Ammon's horn (tissue), 1 donor: Measurements from ENCODE around the gene RILP.

ENCODE experiments used
- DNase-seq: peaks from one replicate; pipeline ENCODE4 v3.0.0-alpha.2; 2016; ENCODE audit warnings: low spot score

RILP gene

DNA sequence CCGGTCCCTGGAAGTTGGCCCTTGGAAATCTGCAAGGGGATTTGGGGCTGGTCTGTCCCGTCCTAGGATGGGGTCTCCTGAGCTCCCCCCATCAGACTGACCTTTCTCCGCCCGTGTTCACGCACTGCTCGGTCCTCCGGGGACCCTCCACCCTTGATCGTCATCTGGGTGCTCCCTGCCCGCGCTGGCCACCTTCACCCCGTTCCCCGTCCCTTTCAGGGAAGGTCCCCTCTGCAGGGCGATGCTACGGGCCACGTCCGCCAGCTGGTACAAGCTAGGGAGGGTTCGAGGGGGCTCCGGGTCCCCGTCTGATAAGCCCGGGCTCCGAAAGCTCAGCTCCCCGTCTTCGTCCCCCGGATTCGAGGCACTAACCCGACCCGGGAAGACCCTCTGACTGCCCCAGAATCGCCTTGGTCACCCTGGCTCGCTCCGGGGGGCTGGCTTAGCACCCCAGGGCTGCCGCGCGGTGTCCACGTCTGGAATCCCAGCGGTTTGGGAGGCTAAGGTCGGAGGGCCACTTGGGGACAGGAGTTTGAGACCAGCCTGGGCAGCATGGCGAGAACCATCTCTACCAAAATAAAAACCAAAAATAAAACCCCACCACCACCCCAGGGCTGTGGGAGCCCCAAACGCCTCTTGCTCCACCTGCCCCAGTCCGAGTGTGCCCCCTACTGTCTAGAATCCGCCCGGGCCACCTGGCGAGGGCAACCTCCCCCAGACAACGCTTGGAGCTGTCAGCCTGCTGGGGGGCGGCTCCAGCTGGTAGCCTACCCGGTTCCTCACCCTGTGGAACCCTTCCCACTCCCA, 20.0 kb downstream of the RILP start:
- DNase-seq = no peak

DNA sequence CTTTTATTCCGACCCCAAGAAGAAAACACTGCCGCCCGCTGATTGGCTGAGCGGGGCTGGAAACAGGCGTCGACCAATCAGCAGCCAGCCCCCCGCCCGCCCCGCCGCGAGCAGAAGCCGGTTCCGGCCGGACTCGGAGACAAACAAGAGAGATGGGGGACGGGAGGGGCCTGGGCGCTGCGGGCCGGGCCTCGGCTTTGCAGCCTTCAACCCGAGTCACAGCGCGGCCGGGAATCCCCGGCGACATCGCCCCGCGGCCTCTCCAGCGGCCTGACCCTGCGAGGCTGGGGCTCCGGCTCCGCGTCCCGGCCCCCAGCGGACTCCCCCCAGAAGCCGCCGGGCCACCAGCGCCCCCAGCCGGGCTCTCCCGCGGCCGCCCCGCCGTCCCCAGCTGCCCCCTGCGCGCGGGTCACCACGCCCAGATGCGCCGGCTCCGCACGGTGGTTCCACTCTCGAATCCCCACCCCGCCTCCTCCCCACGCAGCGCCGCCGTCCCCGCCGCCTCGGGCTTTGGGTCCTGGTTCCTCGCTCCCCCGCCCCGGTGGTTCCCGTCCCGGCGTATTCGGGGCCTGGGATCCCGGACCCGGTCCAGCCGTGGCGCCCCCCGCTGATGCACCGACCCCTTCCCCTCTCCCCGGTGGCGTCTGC, 20.7 kb downstream of the RILP start:
- peak; percentile 96 for DNase-seq

GRCh38 chr17:1627982-1628855, 21.4 kb downstream of the RILP start, which contains the start of gene SLC43A2:
Gene SLC43A2 (minus strand): TSS chr17:1628834. CDS start chr17:1627874, 960 bp downstream.
- peak; percentile 94 for DNase-seq

DNA sequence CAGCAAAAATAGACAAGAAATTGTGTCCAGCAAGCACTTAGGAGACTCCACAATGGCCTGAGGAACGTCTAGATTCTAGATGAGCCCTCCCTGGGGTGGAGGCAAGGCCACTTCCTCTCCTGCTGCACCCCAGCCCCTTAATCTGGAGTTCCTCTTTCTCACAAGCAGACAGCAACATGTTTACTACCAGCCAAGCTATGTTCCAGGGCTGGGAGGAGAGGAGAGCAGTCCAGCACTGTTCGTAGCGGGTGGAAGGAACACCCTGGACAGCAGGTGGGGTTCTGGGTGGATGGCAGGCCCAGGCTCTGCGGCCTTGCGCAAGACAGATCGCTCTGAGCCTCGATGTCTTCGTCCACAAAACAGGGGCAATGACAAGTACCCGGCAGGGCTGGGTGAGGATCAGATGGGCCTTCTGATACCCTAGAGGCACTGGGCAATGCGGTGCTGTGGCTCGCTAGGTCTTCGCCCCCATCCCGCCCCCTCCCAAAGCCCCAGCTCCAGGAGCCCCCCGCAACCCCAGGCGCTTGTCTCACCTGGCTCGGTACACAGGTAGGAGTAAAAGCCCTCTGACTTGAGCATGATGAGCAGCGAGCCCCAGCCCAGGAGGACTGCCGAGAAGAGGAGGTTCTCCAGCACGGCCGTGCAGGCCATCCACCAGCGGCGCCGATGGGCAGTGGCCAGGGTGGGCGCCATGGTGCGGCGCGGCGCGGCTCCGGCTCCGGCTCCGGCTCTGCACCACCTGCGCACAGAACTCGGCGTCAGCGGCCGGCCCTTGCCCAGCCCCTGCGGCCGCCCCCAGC, 22.3 kb downstream of the RILP start:
- peak; percentile 82 for DNase-seq

GRCh38 chr17:1626333-1626732, 23.3 kb downstream of the RILP start:
- DNase-seq = no peak

DNA sequence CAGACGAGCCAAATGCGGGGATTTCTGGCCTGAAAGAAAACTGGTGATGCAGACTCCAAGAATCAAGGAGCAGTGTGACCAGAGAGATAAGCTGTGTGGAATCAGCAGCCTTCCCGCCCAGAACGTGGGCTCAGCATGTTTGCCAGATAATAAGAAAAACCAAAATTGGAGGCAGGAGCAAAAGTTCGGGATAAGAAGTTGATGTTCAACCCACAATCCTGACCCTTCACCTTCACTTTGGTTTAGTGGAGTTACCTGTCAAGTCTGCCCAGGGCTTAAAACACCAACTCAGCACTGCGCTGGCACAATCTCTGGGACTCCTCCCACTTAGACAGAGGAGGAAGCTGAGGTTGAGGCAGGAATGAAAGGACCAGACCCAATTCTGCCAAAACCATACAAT, 24.1 kb downstream of the RILP start:
- DNase-seq = no peak

GRCh38 chr17:1625053-1625452, 24.6 kb downstream of the RILP start:
- no peak for DNase-seq

- no peak for DNase-seq
Observed at GRCh38 chr17:1624650-1625049, 25.0 kb downstream of the RILP start.

- DNase-seq = no peak
Observed at GRCh38 chr17:1623057-1623630, 26.5 kb downstream of the RILP start.

DNA sequence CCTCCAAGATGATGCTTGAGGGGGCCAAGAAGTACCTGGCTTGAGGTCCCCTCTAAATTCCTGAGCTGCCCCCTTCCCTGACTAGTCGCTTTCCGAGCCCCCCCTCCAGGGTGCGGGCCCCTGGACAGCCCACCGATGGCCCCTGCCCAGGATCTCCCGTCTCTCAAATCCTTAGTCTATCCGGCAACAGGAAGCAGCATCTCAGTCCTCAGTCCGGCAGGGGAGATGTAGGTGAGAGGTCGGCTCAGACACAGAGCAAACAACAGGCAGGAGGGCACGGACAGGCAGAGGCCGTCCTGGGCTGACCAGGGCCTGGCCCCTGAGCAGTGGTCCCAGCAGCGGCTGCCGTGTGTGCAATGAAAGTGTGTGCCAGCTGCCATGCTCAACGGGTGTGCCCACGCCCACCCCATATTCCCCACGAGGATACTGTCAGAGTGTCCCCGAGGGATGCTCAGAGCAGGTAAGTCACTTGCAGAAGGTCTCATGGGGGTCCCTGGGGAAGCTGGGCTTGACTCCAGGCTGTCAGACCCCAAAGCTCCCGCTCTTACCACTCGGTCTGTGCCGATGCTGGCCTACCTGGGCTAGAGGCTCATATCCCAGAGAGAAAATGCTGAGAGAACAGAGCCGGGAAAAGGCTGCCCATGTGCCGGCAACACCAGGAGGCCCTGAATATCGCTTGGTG, 28.3 kb downstream of the RILP start:
- no peak for DNase-seq

GRCh38 chr17:1620486-1620885, 29.2 kb downstream of the RILP start:
- DNase-seq = no peak

GRCh38 chr17:1617620-1618174, 32.0 kb downstream of the RILP start:
- no peak for DNase-seq

GRCh38 chr17:1616101-1616500, 33.6 kb downstream of the RILP start:
- no peak for DNase-seq

GRCh38 chr17:1612400-1612799, 37.3 kb downstream of the RILP start:
- DNase-seq = no peak

DNA sequence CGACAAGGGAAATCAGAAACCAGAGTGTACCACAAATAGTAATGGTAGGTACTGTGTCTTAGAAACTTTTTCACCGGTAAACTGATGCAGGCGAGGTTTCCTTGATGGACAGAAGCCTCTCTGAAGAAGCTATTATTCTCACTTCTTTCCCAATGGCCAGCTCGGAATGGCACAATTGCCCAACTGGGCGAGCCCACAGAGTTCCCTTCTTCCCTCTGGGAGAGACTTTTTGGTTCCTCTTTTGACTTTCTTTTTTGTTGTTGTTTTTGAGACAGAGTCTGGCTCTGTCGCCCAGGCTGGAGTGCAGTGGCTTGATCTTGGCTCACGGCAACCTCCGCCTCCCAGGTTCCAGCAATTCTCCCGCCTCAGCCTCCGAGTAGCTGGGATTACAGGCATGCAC, 38.0 kb downstream of the RILP start:
- DNase-seq = no peak

DNA sequence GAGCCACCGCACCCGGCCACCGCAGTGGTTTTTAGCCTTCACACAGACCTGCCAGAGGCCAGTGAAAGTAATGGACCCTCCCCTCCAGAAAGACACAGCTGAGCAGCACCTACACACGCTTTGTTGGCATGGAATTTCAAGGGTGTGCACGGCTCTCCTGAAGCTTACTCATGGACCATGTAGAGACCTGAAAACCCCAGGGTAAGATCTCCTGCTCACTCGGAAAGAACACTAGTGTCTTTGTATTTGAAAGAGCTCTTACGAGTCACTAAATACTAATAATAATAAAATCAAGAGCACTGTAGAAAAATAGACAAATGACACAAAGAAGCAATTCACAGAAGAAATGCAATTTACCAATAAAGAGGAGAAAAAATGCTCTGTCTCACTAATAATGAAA, 41.0 kb downstream of the RILP start:
- no peak for DNase-seq

- DNase-seq = no peak
Observed at GRCh38 chr17:1607971-1608320, 41.7 kb downstream of the RILP start.

DNA sequence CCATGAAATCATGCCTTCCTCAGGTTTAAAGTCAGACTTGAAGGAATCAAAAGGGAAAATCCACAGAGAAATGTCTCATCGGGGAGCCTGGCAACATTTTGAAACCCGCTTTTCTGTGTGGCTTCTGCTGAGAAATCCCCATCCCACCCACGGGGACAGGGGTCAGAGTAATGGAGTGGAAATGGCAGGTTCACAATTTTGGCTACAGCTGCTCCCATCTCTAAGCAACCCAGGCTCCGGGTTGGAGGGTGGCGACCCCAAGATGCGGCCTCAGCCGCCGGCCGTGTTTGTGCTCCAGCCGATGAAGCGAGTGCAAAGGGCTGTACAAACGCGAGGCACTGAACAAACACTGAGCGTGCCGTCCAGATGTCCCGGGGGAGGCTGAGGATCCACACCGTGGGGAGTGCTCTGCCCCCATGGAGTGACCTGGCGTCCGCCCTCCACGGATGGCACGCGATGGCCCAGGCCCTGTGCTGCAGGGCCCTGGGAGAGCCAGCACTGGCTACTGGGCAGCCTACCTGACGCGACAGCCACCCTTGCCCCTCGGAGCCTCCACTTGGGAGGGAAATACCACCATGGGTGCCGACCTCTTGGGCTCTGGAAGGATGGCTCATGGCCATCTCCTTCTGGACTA, 43.2 kb downstream of the RILP start:
- no peak for DNase-seq

DNA sequence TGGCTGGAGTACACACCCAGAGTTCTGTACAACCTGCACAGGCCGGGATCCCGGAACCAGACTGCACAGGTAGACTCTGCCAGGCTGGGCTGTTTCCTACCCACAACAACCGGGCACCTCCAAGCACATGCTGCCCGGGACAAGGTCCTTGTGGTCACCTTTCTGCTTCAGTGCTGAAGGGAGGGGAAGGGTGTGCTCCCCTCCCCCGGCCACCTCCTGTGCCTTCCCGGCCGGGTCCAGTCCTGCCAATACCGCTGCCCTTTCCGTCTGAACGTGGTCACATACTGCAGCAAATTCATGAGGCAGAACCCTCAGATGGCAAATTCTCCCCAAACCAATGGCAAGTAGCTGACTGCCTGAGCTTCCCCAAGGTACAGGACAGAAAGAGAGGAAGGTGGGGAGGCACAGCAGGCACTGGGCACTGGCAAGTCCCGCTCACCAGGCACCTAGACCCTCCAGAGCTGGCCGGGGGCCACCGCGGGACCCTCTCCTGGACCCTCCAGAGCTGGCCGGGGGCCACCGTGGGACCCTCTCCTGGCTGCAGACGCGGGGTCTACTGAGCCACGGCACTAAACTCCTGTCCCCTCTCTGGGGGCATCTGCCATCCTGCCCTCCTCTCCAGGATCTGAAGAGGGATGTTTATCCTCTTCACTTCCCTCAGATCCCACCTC, 43.9 kb downstream of the RILP start:
- DNase-seq = no peak
